Activated naive CD4-positive, alpha-beta T cell treated with anti-CD3 and anti-CD28 coated beads, Interleukin-2, amount 50 U/mL, for 24 hours (primary cell): ENCODE results near the gene EFNB2.
A peak's percentile ranks its signal among the peaks of the same experiment; 100 is the strongest.

Experiments
- H3K27ac Mint-ChIP-seq: one replicate; pipeline ENCODE4 v1.8.0; 2021; ENCODE audit warnings: mild to moderate bottlenecking, mixed read lengths
- H3K27me3 Mint-ChIP-seq: one replicate; pipeline ENCODE4 v1.8.0; 2021; ENCODE audit warnings: mixed read lengths
- H3K36me3 Mint-ChIP-seq: one replicate; pipeline ENCODE4 v1.8.0; 2021; ENCODE audit warnings: mixed read lengths
- H3K4me1 Mint-ChIP-seq: one replicate; pipeline ENCODE4 v1.8.0; 2021; ENCODE audit warnings: mixed read lengths
- H3K4me3 Mint-ChIP-seq: one replicate; pipeline ENCODE4 v1.8.0; 2021; ENCODE audit warnings: mild to moderate bottlenecking, mixed read lengths
- H3K9me3 Mint-ChIP-seq: one replicate; pipeline ENCODE4 v1.8.0; 2021; ENCODE audit warnings: mixed read lengths

Gene EFNB2

GRCh38 chr13:106535552-106536243 lies at the start of gene EFNB2:
Gene EFNB2 (minus strand): TSS chr13:106535662. CDS start chr13:106534964, 698 bp downstream.
- Mint-ChIP-seq H3K27me3 (peaks cover 18% of the 10 kb centered on the region), H3K9me3 (no peaks in the 10 kb centered on the region), H3K27ac (peak within 1 kb of the TSS; percentile 30), H3K4me1 (peaks cover 20% of the 10 kb centered on the region), H3K36me3 (no peaks in the 10 kb centered on the region), H3K4me3 (peak within 1 kb of the TSS; percentile 92)

GRCh38 chr13:106581225-106581624 lies 45.8 kb upstream of the EFNB2 start:
- peaks cover 3% of the 10 kb centered on the region for H3K36me3 Mint-ChIP-seq
- no peak overlapping the region for H3K4me3 Mint-ChIP-seq
- H3K4me1 Mint-ChIP-seq = no peaks in the 10 kb centered on the region
- no peaks in the 10 kb centered on the region for H3K27me3 Mint-ChIP-seq
- no peak overlapping the region for H3K27ac Mint-ChIP-seq
- H3K9me3 Mint-ChIP-seq = peaks cover 11% of the 10 kb centered on the region

GRCh38 chr13:106575896-106576295 lies 40.4 kb upstream of the EFNB2 start:
- H3K27me3 Mint-ChIP-seq = no peaks in the 10 kb centered on the region
- H3K4me1 Mint-ChIP-seq = no peaks in the 10 kb centered on the region
- H3K4me3 Mint-ChIP-seq = no peak overlapping the region
- no peaks in the 10 kb centered on the region for H3K9me3 Mint-ChIP-seq
- H3K27ac Mint-ChIP-seq = no peak overlapping the region
- peaks cover 14% of the 10 kb centered on the region for H3K36me3 Mint-ChIP-seq

DNA sequence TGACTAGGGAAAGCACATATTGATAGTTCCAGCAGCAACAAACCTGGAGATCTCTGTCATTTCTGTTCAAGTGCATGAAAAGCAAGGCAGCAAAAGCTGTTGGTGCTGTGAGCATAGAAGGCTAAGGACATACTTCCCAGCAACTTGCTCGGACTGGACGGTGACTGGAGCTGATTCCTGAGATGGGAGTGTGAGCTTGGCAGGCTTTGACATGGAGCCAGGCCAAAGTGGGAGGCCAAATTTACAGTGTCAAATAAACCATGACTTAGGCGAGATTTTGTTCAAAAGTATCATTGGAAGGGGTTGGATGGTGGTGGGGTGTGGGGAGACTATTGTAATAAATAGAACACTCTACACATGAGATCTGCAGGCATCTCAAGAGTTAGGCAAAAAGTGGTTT lies 38.4 kb upstream of the EFNB2 start:
- no peaks in the 10 kb centered on the region for H3K9me3 Mint-ChIP-seq
- H3K4me1 Mint-ChIP-seq = peaks cover 13% of the 10 kb centered on the region
- H3K36me3 Mint-ChIP-seq = peaks cover 14% of the 10 kb centered on the region
- H3K27me3 Mint-ChIP-seq = no peaks in the 10 kb centered on the region
- no peak overlapping the region for H3K4me3 Mint-ChIP-seq
- H3K27ac Mint-ChIP-seq = no peak overlapping the region

- Mint-ChIP-seq H3K27ac (no peak overlapping the region), H3K4me1 (peaks cover 17% of the 10 kb centered on the region)
Observed at GRCh38 chr13:106573284-106573846, 37.9 kb upstream of the EFNB2 start.

DNA sequence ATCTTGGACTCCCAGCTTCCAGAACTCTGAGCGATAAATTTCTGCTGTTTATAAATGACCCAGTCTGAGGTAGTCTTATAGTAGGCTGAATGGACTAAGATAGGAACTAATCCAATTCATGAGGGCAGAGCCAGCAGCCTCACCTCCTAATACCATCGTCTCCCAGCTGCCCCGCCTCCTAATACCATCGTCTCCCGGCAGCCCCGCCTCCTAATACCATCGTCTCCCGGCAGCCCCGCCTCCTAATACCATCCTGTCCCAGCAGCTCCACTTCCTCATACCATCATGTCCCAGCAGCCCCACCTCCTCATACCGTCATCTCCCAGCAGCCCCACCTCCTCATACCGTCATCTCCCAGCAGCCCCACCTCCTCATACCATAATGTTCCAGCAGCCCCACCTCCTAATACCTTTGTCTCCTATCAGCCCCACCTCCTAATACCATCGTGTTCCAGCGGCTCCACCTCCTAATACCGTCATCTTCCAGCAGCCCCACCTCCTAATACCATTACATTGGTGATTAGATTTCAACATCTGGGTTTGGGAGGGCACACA lies 34.9 kb upstream of the EFNB2 start:
- Mint-ChIP-seq H3K4me1 (peaks cover 34% of the 10 kb centered on the region), H3K27me3 (no peaks in the 10 kb centered on the region), H3K9me3 (no peaks in the 10 kb centered on the region), H3K36me3 (peaks cover 11% of the 10 kb centered on the region), H3K4me3 (peak overlapping the region; percentile 66), H3K27ac (peak overlapping the region; percentile 66)

More at GRCh38 chr13:106573284-106573846, 37.9 kb upstream of the EFNB2 start:
- peaks cover 14% of the 10 kb centered on the region for H3K36me3 Mint-ChIP-seq
- H3K9me3 Mint-ChIP-seq = no peaks in the 10 kb centered on the region
- H3K27me3 Mint-ChIP-seq = no peaks in the 10 kb centered on the region
- H3K4me3 Mint-ChIP-seq = no peak overlapping the region

- Mint-ChIP-seq H3K4me3 (no peak overlapping the region), H3K9me3 (no peaks in the 10 kb centered on the region), H3K4me1 (peaks cover 43% of the 10 kb centered on the region), H3K36me3 (peaks cover 9% of the 10 kb centered on the region), H3K27me3 (no peaks in the 10 kb centered on the region), H3K27ac (no peak overlapping the region)
Observed at GRCh38 chr13:106569233-106570095, 34.0 kb upstream of the EFNB2 start.

GRCh38 chr13:106568299-106569003 lies 33.0 kb upstream of the EFNB2 start:
- H3K27me3 Mint-ChIP-seq = no peaks in the 10 kb centered on the region
- no peaks in the 10 kb centered on the region for H3K9me3 Mint-ChIP-seq
- H3K4me1 Mint-ChIP-seq = peaks cover 53% of the 10 kb centered on the region
- H3K36me3 Mint-ChIP-seq = peaks cover 7% of the 10 kb centered on the region
- H3K4me3 Mint-ChIP-seq = peak overlapping the region; percentile 98
- H3K27ac Mint-ChIP-seq = peak overlapping the region; percentile 98

DNA sequence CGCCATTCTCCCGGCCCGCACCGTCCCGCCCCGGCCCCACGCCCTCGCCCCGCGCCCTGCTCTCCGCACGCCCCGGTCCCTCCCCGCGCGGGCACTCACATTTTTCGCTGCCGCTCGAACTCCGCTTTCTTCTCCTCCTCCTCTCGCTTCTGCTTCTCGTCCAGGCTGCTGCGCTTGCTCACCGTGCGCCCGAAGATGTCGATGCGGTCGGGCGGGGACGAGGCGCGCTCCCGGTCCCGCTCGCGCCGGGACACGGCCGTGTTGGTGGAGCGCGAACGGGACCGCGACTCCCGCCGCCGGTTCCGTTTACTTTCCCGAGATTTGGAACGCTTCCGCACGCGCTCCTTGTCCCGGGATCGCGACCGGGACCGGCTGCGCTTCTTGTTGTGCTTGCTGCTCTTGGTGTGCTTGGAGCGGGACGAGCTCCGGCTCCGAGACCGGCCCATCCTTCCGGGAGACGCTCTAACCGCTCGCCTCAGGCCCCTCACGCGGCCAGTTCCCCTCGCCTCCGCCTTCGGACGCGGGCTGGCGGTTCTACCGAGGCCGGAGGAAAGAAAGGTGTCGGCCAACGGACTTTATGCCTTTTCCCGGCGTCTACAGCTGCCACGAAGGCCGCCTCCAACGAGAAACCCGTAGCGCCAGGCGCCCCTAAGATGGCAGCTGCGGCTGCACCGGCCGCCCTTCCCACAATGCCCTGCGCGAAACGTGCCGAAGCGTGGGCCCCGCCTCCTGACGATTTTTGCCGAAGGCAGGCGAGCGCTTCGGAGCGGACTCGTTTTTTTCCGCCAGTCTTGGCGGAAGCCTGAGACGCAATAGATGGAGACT lies 32.2 kb upstream of the EFNB2 start, which contains the start of gene ARGLU1:
Gene ARGLU1, minus strand, starts transcription at position 664 of the 825 bp plus-strand sequence. Its CDS starts 218 bp downstream, at position 446.
- Mint-ChIP-seq H3K4me1 (peaks cover 57% of the 10 kb centered on the region), H3K9me3 (no peaks in the 10 kb centered on the region), H3K27me3 (no peaks in the 10 kb centered on the region), H3K4me3 (peak within 1 kb of the TSS; percentile 98), H3K27ac (peak within 1 kb of the TSS; percentile 98), H3K36me3 (peaks cover 6% of the 10 kb centered on the region)

DNA sequence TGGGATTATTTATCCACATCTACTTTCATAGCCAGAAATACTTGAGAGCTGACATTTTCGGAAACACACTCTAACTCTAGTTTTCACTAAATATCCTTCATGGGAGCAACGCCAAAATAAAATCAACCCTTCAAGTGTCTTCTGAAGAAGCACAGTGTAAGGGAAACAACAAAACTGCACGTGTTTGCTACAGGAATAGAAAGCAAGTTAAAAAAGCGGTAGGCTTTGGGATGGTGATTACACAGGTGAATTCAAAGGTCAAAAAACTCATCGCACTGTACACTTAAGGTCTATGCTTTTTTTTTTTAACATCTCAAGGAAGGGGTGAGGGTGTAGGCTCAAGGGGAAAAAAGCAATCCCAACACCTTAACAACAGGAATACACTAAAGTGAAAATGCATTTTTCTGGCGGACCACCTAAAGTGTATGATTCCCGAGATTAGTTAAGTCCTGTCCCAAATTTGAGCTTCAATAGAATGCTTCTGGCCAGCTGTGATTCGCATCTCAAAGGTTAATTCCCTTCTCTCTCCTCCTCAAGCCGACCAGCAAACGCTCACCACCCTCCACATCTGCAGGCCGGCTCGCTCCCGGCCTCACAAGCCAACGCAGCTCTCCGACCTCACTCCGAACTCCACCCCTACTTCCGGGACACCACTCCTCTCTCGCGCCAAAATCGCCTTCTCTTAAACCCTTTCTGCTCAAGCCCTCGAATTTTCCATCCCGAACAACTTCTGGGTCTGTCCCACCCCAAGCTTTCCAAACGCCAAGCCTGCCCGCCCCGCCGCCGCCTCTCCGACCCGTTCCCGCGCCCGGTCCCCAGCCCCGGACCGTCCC lies 31.4 kb upstream of the EFNB2 start:
- peak overlapping the region; percentile 98 for H3K4me3 Mint-ChIP-seq
- H3K27ac Mint-ChIP-seq = peak overlapping the region; percentile 77
- H3K9me3 Mint-ChIP-seq = no peaks in the 10 kb centered on the region
- no peaks in the 10 kb centered on the region for H3K36me3 Mint-ChIP-seq
- H3K4me1 Mint-ChIP-seq = peaks cover 65% of the 10 kb centered on the region
- H3K27me3 Mint-ChIP-seq = no peaks in the 10 kb centered on the region

DNA sequence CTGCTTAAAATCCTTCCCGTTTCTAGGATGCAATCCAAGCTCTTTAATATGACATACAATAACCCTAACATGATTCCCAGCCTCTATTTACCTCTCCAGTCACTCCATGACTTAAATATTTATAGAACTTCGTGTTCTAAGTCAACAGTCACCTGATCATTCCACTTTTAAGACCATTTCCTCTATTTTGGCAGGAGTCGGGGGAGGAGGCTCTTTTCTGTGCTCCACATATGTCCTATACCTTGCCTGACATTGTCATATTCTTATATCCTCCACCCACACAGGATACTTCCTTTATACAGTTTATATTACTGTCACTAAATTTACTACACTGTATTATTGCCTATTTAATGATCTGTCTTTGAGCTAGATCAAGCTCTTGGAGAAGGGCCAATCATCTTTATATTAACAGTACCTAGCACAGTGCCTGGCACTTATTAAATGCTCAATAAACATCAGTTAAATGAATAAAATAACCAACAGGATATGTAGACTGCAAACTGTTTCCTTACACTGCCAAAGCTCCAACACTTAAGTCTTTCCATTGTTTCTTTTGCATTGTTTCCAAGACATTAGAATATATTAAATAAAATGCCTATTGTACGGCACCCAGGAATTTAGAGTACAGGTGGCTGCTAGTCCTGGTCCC lies 29.8 kb upstream of the EFNB2 start:
- Mint-ChIP-seq H3K27ac (peak overlapping the region; percentile 73), H3K4me1 (peaks cover 74% of the 10 kb centered on the region), H3K9me3 (no peaks in the 10 kb centered on the region), H3K36me3 (no peaks in the 10 kb centered on the region), H3K27me3 (no peaks in the 10 kb centered on the region), H3K4me3 (peak overlapping the region; percentile 98)

DNA sequence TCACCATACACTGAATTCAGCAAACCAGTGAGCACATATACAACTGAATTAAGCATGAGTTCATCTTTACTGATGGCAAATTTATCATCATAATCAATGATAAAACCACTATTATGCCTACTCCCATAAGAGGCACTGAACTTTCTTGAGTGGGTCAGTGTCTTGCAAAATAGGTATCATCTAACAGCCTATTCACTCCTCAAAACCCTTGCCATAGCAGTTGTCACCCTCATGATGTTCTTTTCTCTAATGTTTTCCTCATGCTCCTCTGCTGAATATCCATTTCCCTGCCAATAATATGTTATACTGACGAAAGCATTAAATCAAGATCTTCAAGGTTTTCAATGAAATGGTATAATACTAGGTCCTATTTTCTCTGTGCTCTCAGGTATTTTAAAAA lies 26.8 kb upstream of the EFNB2 start:
- H3K4me1 Mint-ChIP-seq = peaks cover 81% of the 10 kb centered on the region
- H3K36me3 Mint-ChIP-seq = peaks cover 6% of the 10 kb centered on the region
- peak overlapping the region; percentile 55 for H3K4me3 Mint-ChIP-seq
- H3K27me3 Mint-ChIP-seq = no peaks in the 10 kb centered on the region
- no peaks in the 10 kb centered on the region for H3K9me3 Mint-ChIP-seq
- no peak overlapping the region for H3K27ac Mint-ChIP-seq

DNA sequence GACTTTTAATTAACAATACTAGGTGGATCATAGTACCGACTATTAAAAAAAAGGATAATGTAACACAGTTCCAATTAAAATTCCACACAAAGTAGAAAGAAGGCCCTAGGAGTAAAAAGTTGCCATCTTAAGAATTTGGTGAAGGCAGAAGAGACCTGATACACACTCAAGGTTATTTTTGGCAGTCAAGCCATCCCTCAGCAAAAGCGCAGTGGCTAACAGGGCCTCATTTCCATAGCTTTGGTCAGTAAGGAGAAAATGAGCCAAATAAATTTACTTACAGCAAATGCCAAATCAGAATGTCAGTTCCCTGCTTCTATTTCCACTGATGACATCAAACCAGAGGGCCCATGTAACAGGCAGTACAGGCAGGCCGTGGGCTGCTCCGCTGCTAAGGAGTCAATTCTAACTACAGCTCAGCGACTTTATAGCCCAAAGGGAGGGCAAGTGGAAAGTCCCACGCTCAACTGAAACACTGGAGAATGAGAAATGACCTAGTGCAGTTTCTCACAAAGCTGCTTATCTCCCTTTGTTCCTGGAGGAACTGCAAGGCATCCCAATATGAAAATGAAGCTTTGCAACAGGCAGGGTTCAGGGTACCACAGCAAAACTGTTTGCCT lies 26.2 kb upstream of the EFNB2 start:
- H3K4me1 Mint-ChIP-seq = peaks cover 88% of the 10 kb centered on the region
- H3K36me3 Mint-ChIP-seq = peaks cover 7% of the 10 kb centered on the region
- no peaks in the 10 kb centered on the region for H3K27me3 Mint-ChIP-seq
- H3K4me3 Mint-ChIP-seq = peak overlapping the region; percentile 66
- no peak overlapping the region for H3K27ac Mint-ChIP-seq
- no peaks in the 10 kb centered on the region for H3K9me3 Mint-ChIP-seq
